Suppressor macrophage treated with lipopolysaccharide for 4 hours (primary cell): ENCODE results near the gene KIF25.
"Not testable (repeated sequence)": the region's sequence is repeated elsewhere in the genome, so short reads cannot be mapped to it uniquely, and the experiment has no call there.

ENCODE experiments used
- DNase-seq: peaks from one replicate; pipeline ENCODE4 v3.0.0-alpha.2; 2020

Gene KIF25

DNA sequence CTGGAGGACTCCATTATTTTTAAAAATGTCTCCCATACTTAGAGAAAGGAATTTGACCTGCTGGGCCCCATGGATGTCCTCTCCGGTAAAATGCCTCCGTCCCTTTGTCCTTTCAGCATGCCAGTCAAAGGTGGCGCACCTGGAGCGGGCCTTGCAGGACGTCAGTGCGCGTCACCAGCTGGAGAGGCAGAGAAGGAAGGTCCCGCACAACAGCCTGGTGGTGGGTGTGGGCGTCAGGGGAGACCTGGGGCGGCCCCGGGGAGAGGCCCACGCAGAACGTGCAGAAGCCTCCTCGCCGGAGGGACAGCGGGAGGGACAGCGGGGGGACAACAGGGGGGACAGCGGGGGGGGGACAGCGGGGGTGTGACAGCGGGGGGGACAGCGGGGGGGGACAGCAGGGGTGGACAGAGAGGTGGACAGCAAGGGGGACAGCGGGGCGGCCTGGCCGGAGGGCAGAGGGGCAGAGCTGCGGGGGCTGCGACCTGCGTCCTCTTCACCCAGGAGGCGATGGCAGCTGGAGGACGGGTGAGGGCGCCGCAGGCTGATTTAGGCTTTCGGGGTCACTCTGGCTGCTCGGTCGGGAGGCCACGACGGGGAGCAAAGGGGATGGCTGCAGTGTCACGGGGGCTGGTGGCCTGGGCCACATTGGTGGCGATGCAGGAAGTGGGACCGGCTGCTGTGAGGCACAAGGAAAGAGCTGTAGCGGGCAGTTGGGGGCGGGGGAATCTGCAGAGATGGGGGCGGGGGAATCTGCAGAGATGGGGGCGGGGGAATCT, 859 bp upstream of the KIF25 start:
- no peak for DNase-seq

DNA sequence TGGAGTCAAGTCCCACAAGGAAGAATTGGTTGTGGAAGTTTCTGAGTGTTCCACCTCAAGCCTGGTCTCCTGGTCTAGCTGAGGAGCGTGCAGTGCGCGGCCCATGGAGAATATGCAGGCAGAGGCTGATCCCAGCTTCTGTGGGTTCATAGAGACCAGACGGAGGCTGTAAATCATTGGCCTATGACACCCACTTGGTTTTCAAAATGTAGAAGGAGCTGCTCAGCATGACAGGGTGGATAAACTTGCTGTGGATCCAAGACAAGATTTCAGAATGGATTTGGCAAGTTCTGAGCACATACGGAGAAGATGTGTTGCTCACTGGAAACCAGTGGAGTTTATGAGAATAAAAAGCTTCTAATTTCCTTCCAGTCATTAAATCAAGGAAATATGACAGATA, 744 bp downstream of the KIF25 start:
- no peak for DNase-seq

DNA sequence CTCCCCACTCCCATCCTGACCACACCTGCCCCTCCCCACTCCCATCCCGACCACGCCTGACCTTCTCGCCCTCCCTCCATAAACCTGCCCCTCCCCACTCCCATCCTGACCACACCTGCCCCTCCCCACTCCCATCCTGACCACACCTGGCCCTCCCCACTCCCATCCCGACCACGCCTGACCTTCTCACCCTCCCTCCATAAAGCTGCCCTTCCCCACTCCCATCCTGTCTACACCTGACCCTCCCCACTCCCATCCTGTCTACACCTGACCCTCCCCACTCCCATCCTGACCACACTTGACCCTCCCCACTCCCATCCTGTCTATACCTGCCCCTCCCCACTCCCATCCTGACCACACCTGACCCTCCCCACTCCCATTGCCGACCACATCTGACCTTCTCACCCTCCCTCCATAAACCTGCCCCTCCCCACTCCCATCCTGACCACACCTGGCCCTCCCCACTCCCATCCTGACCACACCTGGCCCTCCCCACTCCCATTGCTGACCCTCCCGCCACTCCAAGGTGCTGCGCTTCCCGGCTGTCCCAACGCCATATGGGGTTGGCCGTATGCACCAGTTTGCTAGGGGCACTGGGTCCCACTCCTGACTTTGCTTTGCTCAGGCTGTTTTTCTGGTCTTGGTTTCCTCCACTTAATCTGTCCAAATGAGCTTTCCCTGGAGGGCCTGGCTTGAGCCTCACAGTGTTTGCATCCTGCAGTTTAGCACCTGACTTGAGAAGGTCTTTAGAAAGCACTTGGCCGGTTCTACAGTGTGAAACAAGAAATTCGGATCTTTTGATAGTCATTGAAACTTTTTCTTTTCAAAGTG, 2.9 kb downstream of the KIF25 start:
- DNase-seq = no peak

GRCh38 chr6:168001029-168001332, 3.5 kb downstream of the KIF25 start:
- DNase-seq = no peak

GRCh38 chr6:168001514-168001913, 4.0 kb downstream of the KIF25 start:
- DNase-seq = not testable (repeated sequence)

DNA sequence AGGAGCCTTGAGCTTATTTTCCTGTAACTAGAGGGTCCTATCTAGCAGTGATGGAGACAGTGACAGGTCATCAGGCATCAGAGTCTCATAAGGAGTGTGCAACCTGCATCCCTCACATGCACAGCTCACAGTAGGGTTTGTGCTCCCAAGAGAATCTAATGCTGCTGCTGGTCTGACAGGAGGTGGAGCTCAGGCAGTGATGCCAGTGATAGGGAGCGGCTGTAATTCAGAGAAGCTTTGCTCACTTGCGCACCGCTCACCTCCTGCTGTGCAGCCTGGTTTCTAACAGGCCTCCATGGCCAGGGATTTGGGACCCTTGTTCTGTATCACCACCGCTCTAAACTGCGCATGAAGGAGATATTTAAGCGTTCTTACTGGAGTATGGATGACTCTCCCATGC, 5.3 kb downstream of the KIF25 start:
- DNase-seq = no peak

- DNase-seq = no peak
These were observed 6.6 kb downstream of the KIF25 start for GRCh38 chr6:168004023-168004422.

DNA sequence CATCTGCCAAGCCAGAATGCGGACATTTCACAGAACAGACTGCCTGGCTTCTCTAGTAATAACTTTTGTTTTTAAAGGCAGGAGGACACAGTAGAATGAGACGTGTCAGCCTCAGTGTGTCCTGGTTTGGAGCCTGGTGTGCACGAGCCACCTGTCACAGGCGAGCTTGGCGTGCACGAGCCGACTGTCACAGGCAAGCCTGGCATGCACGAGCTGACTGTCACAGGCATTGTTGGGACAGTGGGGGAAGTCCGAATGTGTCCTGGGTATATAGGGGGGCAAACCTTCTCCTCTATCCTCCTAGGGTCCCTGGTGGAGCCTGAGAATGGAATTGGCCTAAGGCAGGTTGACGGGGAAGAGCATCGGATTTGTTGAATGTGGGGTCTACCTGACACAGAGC, 7.5 kb downstream of the KIF25 start:
- DNase-seq = no peak

DNA sequence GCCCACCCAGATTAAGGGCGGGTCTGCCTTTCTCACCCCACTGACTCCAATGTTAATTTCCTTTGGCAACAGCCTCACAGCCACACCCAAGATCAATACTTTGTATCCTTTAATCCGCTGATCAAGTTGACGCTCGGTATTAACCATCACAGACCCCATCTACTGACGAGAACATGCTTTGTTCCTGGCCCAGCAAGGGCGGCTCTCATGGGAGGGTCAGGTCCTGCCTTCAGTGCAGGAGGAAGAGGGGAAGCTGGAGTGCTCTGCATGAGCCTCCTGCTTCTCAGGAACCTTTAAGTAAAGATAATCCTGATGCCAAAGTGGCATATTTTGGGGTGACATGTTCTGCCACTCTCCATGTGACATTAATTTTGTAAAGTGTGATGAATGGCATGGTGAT, 8.3 kb downstream of the KIF25 start:
- no peak for DNase-seq

DNA sequence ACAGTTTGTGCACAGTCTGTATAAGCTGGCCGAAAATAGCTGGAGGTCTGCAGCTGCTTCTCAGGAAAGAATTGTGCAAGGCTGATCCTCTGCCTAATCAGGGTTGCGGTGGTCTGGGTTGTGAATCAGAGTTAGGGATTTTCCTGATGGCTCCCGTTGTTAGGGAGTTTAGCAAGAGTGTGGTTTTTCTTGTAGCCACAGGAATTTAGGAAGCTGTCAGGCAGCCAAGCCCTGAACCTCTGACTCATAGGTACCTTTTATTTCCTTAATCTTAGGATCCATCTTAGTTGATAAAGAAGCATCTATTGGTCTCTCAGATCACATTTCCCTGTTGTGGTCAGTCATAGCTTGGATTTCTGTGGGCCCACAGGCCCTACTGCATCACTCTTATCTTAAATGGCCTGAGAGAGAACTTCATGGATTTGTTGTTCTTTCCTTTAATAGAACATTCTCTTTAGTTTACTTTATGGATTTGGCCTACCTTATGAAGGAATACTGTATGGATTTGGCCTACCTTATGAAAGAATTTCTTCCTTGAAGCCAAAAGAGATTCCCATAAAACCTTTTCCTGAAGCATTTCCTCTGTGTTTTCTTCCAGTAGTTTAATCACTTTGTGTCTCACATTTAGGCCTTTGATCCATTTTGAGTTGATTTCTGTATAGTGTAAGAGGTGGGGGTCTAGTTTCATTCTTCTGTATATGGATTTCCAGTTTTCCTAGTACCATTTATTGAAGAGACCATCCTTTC, 10.3 kb downstream of the KIF25 start:
- peak; percentile 79 for DNase-seq

DNA sequence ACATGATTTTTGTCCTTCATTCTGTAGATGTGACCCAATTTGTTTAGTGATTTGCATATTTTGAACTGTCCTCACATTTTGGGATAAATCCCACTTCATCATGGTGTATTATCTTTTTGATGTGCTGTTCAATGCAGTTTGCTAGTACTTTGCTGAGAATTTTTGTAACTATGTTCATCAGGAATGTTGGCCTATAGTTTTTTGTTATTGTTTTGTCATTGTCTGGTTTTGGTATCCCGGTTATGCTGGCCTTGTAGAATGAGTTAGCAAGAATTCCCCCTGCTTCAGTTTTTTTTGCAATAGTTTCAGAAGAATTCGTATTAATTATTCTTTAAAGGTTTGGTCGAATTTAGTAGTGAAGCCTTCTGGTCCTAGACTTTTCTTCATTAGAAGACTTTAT, 11.9 kb downstream of the KIF25 start:
- DNase-seq = no peak

GRCh38 chr6:168011291-168011690, 13.8 kb downstream of the KIF25 start:
- DNase-seq = no peak

GRCh38 chr6:168012431-168013249, 15.2 kb downstream of the KIF25 start:
- no peak for DNase-seq

GRCh38 chr6:168013250-168013915, 15.9 kb downstream of the KIF25 start:
- DNase-seq = no peak

- no peak for DNase-seq
These were observed 17.0 kb downstream of the KIF25 start for GRCh38 chr6:168014428-168014827.

DNA sequence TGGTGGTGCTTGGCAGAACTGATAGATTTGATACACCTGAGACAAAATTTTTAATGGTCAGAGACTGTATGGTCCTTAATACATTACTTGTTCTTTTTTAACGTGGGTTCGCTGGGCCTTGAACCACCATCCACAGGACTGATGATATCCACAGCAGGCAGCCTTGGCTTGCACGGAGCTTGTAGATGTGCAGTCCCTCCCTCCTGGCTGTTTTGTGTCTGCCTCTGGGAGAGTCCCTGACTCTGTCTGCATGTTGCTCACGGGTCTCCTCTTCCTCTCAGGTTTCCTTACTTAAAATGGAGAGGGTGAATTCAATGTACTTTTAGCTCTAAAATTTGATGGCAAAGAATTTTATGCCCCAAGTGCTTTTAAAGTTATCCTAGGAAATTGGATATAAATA, 17.5 kb downstream of the KIF25 start:
- DNase-seq = no peak

DNA sequence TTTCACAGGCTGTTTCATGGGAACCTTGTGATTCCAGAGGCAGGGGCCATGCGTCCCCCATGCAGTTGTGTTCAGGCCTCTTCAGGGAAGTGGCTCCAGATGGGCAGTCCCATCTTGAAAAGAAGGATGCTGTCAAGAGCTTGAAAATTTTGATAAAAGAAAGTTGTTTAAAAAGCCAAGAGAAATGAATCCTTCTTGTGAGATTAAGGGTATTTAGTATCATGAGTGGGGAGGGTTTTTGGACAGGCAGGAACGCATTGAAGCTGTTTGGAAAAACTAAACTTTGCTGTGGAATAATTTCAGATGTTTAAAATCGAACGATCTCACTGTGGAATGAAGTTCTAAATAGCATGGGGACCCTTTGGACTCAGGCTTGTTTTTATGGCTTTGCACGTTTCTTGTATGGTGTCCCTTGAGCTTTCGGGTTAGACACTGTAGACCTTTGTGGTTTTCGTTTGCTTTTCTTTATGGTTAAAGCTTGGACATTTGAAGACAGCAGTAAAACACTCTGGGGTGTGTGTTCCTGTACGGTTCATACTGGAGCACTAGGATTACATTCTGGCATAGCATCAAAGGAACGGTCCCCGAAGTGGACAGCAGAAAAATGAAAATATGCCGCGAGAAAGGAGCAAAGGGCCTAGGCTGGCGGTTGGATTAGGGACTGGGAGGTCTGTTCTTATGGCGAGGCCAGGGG, 18.2 kb downstream of the KIF25 start:
- DNase-seq = no peak

DNA sequence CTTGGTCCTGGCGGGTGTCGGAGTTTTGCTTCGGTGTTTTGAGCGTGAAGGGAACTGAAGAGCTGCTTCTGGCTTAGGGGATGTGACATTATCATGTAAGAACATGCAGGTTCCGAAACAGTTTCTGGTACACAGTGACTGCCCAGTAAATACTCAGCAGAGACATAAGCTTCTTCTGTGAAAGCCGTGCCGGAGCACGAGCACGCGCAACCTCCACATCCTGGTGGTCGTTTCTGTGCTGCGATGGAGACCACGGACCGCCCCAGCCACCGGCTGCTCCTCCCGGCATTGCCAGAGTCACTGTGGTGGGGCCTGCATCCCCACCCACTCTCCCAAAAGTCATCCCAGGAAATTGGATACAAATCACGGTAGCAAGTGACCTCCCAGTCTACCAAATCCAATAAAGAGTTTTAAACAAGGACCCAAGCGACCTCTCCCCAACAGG, 18.7 kb downstream of the KIF25 start:
- DNase-seq = no peak

- DNase-seq = no peak
These were observed 19.5 kb downstream of the KIF25 start for GRCh38 chr6:168016721-168017525.

GRCh38 chr6:168017629-168018028, 20.2 kb downstream of the KIF25 start:
- DNase-seq = no peak

DNA sequence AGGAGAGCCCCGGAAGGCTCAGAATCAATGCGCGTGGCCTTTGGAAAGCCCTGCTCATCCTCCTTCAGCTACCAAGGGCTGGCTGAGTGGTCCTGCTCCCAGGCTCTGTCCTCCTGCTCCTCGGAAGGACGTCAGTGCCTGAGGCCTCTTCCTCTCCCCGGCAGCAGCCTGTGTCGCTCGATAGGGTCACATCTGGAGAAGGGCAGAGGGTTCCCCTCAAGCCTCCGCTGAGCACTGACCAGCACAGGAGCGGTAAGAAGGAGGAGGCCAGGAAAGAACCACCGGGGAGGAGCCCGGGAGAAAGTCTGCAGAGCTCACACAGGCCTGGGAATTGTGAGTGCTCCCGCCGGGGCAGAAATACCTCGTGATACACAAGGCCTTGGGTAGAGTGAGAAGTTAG, 21.2 kb downstream of the KIF25 start:
- no peak for DNase-seq
